ENCODE results near the gene C1QTNF6.
"Not testable (repeated sequence)": the region's sequence is repeated elsewhere in the genome, so short reads cannot be mapped to it uniquely, and the experiment has no call there.

The C1QTNF6 gene

GRCh38 chr22:37203354-37204044, 15.5 kb upstream of the C1QTNF6 start:
- no peak overlapping the region for H3K27ac ChIP-seq
- no peak for TF ChIP-seq ZFX (IDR thresholded peaks at IDR 0.05; ENCODE audit: borderline replicate concordance)
- no peak for TF ChIP-seq CTCF (IDR thresholded peaks at IDR 0.05)

DNA sequence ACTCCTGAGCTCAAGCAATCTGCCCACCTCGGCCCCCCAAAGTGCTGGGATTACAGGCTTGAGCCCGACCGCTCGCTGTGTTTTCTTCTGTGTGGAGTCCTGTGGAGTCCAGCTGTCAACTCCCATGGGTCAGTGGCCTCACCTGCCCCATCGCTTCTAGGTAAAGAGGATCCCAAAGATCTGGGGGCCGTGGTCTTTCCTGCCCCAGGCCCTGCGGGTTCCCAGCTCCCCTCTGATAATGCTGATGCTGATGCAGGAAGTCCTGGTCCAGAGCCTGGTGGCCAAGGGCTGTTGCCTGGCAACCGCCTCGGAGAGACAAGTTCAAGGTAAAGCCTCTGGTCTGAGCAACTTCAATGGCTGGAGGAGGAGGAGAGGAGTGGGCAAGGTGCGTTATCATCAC, 14.7 kb upstream of the C1QTNF6 start:
- no peak overlapping the region for H3K27ac ChIP-seq
- TF ChIP-seq ZFX (IDR thresholded peaks at IDR 0.05; ENCODE audit: borderline replicate concordance): no peak
- TF ChIP-seq CTCF (IDR thresholded peaks at IDR 0.05): no peak

DNA sequence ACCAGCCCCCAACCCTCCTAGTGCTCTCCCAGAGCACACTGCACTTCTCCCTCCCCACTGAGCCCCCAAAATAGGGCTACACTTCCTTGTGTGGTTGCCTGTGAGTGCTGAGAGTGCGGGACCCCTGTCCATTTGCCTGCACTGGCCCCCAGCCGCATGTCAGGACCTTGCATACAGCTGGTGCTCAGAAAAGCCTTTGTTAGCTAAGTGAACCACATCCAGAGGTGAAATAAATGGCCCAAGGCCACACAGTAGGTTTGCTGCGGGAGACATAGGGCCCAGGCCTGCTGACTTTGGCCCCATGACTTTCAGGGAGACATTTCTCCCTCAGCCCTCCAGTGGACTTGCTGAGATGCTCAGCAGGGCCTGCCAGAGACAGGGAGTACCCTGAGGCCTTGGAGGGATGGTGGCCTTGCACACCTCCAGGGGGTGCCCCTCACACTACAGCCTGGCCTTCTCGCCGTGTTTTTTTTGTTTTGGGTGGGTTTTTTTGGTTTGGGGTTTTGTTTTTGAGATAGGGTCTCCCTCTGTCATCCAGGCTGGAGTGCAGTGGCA, 14.0 kb upstream of the C1QTNF6 start:
- no peak overlapping the region for H3K27ac ChIP-seq
- TF ChIP-seq CTCF (IDR thresholded peaks at IDR 0.05) (no peak), ZFX (IDR thresholded peaks at IDR 0.05; ENCODE audit: borderline replicate concordance) (no peak)

GRCh38 chr22:37201443-37201820, 13.4 kb upstream of the C1QTNF6 start:
- H3K27ac ChIP-seq: not testable (repeated sequence)

DNA sequence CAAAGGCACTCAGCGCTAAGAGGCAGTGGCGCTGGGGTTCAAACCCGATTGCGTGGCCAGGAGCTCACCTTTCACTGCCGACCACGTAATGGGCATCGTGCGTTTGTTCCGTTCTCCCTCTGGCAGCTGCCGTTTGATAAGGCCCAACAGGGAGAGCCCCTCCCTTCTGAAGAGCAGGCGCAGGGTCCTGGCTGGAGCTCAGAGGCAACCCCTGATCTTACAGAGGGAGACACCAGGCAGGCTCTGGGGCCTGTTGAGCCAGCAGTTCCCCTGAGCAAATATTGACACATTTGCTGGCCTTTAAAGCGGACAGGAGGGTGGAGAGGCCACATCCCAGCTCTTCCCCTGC, 11.7 kb upstream of the C1QTNF6 start:
- TF ChIP-seq ZFX (IDR thresholded peaks at IDR 0.05; ENCODE audit: borderline replicate concordance): no peak
- TF ChIP-seq CTCF (IDR thresholded peaks at IDR 0.05): peak; percentile 69
- H3K27ac ChIP-seq: no peak overlapping the region

GRCh38 chr22:37199103-37199759, 11.2 kb upstream of the C1QTNF6 start:
- H3K27ac ChIP-seq: peak overlapping the region; percentile 85
- TF ChIP-seq ZFX (IDR thresholded peaks at IDR 0.05; ENCODE audit: borderline replicate concordance) (no peak), CTCF (IDR thresholded peaks at IDR 0.05) (peak; percentile 97)

DNA sequence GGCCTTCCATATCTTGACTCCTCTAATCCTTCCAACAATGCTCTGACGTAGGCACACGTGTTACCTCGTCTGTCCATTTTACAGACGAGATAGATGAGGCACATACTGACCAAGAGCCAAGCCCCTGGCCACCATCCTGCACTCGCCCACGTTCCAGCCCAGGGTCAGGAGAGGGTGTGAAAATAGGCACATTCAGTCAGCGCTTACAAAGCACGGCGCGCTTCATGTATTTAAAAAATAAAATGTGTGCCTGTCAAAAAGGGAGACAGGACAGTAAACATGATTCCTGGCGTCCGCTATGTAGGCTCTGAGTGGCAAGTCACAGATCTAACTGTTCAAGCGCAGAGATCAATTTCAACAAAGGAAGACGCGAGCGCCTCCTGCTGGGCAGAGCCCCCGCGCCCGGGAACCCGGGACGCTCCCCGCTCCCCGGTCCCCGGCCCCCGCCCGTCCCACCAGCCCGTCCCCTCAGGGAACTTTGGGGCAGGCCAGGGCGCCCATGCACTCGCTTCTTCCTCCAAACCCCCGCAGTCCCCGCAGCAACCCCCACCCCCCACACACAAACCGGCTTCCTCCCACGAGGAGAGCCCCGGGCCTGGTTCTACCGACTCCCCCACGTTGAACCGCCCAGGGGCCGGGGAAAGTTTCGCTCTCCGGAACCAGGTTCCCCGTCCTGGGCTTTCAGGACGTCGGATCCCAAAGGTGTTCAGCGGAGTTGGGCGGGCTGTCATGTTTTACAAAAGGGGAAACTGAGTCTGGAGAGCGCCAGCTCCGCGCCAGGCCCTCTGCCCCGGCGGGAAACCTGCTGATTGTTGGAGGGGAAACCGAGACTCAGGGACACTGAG, 10.4 kb upstream of the C1QTNF6 start:
- no peak for TF ChIP-seq ZFX (IDR thresholded peaks at IDR 0.05; ENCODE audit: borderline replicate concordance)
- TF ChIP-seq CTCF (IDR thresholded peaks at IDR 0.05): peak; percentile 84
- H3K27ac ChIP-seq: peak overlapping the region; percentile 85

Measured in 22Rv1 (cell line).